ENCODE data around the gene LPIN3. TPM values are rescaled to one million over a fixed set of nuclear protein-coding genes. Genes with fewer than 3 reads are reported as not detected.
A peak's percentile ranks its signal among the peaks of the same experiment; 100 is the strongest.

The LPIN3 gene
- total and polyA plus RNA-seq, 2 donors (not counting 3 experiments of a cell fraction or from before 2014, with no cell fraction given) = 2.1 to 3.0 TPM

GRCh38 chr20:41339957-41340326 lies 679 bp upstream of the LPIN3 start:
- FAIRE-seq (peak; percentile 88), DNase-seq (ENCODE audit: low read depth, low spot score) (peak; percentile 62)
- POLR2A ChIA-PET = interaction anchor here (0.7 to 1.8 kb wide), 2 partner anchors 10 to 169 kb away, joined by 3 to 5 read pairs; no protein-coding TSS in a partner anchor
- no peaks in the 10 kb centered on the region for H3K27me3 ChIP-seq (ENCODE audit: control insufficient read depth in 2 of 2, insufficient read depth in 2 of 2, low read length in 2 of 2)
- H3K36me3 ChIP-seq (ENCODE audit: control insufficient read depth in 2 of 2, extremely low read depth in 1 of 2, insufficient read depth in 2 of 2, low read length in 2 of 2) = no peaks in the 10 kb centered on the region
- H3K4me3 ChIP-seq (replicated peaks in 1 of 3; ENCODE audit: insufficient read depth in 1 of 3, low read depth in 1 of 3, low read length in 3 of 3) = peak overlapping the region; percentile 18 to 65 (median 20)
- intact Hi-C loops (cut with micrococcal nuclease) (loop anchor here (1.0 kb wide), 7 partner anchors 23 to 372 kb away; partner anchors contain the start of gene ZHX3), dilution Hi-C loops (cut with MboI; ENCODE audit: extremely low pct_ligation_motif_present, low sequenced_read_pairs) (no loop called here)
- no peaks in the 10 kb centered on the region for H3K79me2 ChIP-seq (ENCODE audit: control insufficient read depth, insufficient read depth, low read length)
- peaks cover 14% of the 10 kb centered on the region for H3K4me1 ChIP-seq (ENCODE audit: control insufficient read depth, extremely low read depth, insufficient read depth, low read length)
- H2AFZ ChIP-seq (ENCODE audit: low read depth, low read length) = peak overlapping the region; percentile 96
- no TSS peak for BruUV-seq (replicated peaks)
- peak overlapping the region; percentile 53 for H3K9ac ChIP-seq (replicated peaks; ENCODE audit: extremely low read depth, insufficient read depth, low read length)
- TF ChIP-seq CTCF (IDR thresholded peaks at IDR 0.05; ENCODE audit: extremely low read depth in 1 of 2, insufficient read depth in 1 of 2, low read depth in 1 of 2, low read length in 2 of 2) (peak; percentile 93 to 97), GATA2 (IDR thresholded peaks at IDR 0.05; ENCODE audit: insufficient read depth, insufficient read length, low read depth, low read length) (no peak)
- H3K9me3 ChIP-seq (replicated peaks; ENCODE audit: control insufficient read depth, insufficient read depth, low read length) = no peaks in the 10 kb centered on the region
- no peaks in the 10 kb centered on the region for H3K9me1 ChIP-seq (replicated peaks; ENCODE audit: control insufficient read depth, extremely low read depth, insufficient read depth, low read length)
- no peaks in the 10 kb centered on the region for H4K20me1 ChIP-seq (replicated peaks; ENCODE audit: control insufficient read depth, extremely low read depth, insufficient read depth, low read length)
- no peak overlapping the region for H3K27ac ChIP-seq (ENCODE audit: insufficient read depth, low read depth, low read length)
- CTCF ChIA-PET = interaction anchor here (0.6 to 8.5 kb wide), 51 partner anchors 9 to 374 kb away, joined by 3 to 295 read pairs (median 4); partner anchors contain the start of gene ZHX3
- peak overlapping the region; percentile 92 for H3K4me2 ChIP-seq (ENCODE audit: insufficient read depth, low read length)

GRCh38 chr20:41342474-41343464 lies 2.1 kb downstream of the LPIN3 start:
- Histone ChIP-seq H3K4me2 (ENCODE audit: insufficient read depth, low read length) (no peak overlapping the region), H3K79me2 (ENCODE audit: control insufficient read depth, insufficient read depth, low read length) (no peaks in the 10 kb centered on the region), H4K20me1 (replicated peaks; ENCODE audit: control insufficient read depth, extremely low read depth, insufficient read depth, low read length) (no peaks in the 10 kb centered on the region), H3K36me3 (ENCODE audit: control insufficient read depth in 2 of 2, extremely low read depth in 1 of 2, insufficient read depth in 2 of 2, low read length in 2 of 2) (no peaks in the 10 kb centered on the region), H3K4me1 (ENCODE audit: control insufficient read depth, extremely low read depth, insufficient read depth, low read length) (peaks cover 11% of the 10 kb centered on the region), H3K4me3 (replicated peaks in 1 of 3; ENCODE audit: insufficient read depth in 1 of 3, low read depth in 1 of 3, low read length in 3 of 3) (no peak overlapping the region), H3K27me3 (ENCODE audit: control insufficient read depth in 2 of 2, insufficient read depth in 2 of 2, low read length in 2 of 2) (no peaks in the 10 kb centered on the region), H3K9me1 (replicated peaks; ENCODE audit: control insufficient read depth, extremely low read depth, insufficient read depth, low read length) (no peaks in the 10 kb centered on the region), H2AFZ (ENCODE audit: low read depth, low read length) (no peak overlapping the region), H3K9ac (replicated peaks; ENCODE audit: extremely low read depth, insufficient read depth, low read length) (no peak overlapping the region), H3K9me3 (replicated peaks; ENCODE audit: control insufficient read depth, insufficient read depth, low read length) (no peaks in the 10 kb centered on the region), H3K27ac (ENCODE audit: insufficient read depth, low read depth, low read length) (no peak overlapping the region)
- FAIRE-seq (no peak), DNase-seq (ENCODE audit: low read depth, low spot score) (no peak)
- ChIA-PET POLR2A (no interaction called here), CTCF (interaction anchor here (0.6 to 8.5 kb wide), 6 partner anchors 68 to 208 kb away, joined by 3 to 295 read pairs (median 4); no protein-coding TSS in a partner anchor)
- dilution Hi-C loops (cut with MboI; ENCODE audit: extremely low pct_ligation_motif_present, low sequenced_read_pairs) (no loop called here), intact Hi-C loops (cut with micrococcal nuclease) (no loop called here)
- no TSS peak for BruUV-seq (replicated peaks)
- TF ChIP-seq EZH2 (IDR thresholded peaks at IDR 0.05; ENCODE audit: borderline replicate concordance, low read depth, low read length, severe bottlenecking) = no peak
- TF ChIP-seq CTCF (IDR thresholded peaks at IDR 0.05; ENCODE audit: extremely low read depth in 1 of 2, insufficient read depth in 1 of 2, low read depth in 1 of 2, low read length in 2 of 2) = no peak
- TF ChIP-seq MYC (IDR thresholded peaks at IDR 0.05; ENCODE audit: low read depth, low read length) = no peak
- TF ChIP-seq MAX (IDR thresholded peaks at IDR 0.05; ENCODE audit: insufficient read depth, insufficient read length) = no peak
- no peak for TF ChIP-seq POLR2AphosphoS5 (IDR thresholded peaks at IDR 0.05; ENCODE audit: insufficient read depth, low read depth, low read length)
- TF ChIP-seq POLR2A (IDR thresholded peaks at IDR 0.05; ENCODE audit: low read depth, low read length) = no peak
- no peak for TF ChIP-seq GATA2 (IDR thresholded peaks at IDR 0.05; ENCODE audit: insufficient read depth, insufficient read length, low read depth, low read length)
- no peak for TF ChIP-seq JUN (IDR thresholded peaks at IDR 0.05; ENCODE audit: borderline replicate concordance, insufficient read depth, insufficient read length, low read depth)
- TF ChIP-seq FOS (IDR thresholded peaks at IDR 0.05; ENCODE audit: borderline replicate concordance, insufficient read depth, low read length) = no peak
